HG03457 (cell line): ENCODE data around the gene CYP3A4.
"Not testable (repeated sequence)": the region's sequence is repeated elsewhere in the genome, so short reads cannot be mapped to it uniquely, and the experiment has no call there.

ENCODE experiments used
- ATAC-seq: cut with Tn5 transposase; IDR thresholded peaks from one replicate; pipeline ENCODE4 v1.9.1; 2021; ENCODE audit warnings: moderate number of reproducible peaks; ENCODE audit not compliant: unreplicated experiment

The CYP3A4 gene

DNA sequence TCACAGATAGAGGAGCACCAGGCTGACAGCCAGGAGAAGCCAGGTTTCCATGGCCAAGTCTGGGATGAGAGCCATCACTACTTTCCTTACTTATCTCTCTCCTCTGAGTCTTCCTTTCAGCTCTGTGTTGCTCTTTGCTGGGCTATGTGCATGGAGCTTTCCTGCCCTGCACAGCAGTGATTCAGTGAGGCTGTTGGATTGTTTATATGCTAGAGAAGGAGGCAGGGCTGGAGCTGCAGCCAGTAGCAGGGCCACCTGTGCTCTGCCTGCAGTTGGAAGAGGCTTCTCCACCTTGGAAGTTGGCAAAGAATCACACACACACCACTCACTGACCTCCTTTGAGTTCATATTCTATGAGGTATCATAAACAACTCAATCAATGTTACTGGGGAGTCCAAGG is at the start of gene CYP3A4:
Gene CYP3A4 (minus strand): TSS at position 178 of the 400 bp plus-strand sequence. CDS start 103 bp downstream, at position 75.
- no peak for ATAC-seq

DNA sequence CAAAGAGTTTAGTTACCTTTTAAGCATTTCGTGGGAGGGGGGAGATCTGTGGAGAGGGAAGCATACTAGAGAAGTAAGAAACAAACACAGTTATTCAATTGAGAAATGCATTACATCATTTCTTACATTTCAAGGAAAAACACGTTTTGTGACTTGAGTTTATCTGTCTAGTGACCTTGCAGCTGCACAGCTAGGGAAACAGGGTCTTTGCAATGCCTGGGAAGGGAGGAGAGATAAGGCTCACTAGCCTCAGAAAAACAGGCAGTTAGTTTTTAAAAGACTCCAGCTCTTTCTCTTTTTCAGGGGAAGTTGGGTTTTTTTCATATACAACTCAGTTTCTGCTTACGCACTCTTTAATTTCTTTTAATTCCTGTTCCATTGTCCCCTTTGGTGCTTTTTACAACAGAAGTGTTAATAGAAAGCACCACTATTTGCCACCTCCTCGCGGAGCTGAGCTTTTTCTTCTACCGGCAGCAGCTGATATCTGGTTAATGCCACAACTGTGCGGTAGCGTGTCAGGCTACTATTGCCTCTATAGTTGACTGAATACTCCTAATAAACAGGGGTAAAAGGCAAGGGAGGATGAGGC is 49.4 kb upstream of the CYP3A4 start:
- no peak for ATAC-seq

DNA sequence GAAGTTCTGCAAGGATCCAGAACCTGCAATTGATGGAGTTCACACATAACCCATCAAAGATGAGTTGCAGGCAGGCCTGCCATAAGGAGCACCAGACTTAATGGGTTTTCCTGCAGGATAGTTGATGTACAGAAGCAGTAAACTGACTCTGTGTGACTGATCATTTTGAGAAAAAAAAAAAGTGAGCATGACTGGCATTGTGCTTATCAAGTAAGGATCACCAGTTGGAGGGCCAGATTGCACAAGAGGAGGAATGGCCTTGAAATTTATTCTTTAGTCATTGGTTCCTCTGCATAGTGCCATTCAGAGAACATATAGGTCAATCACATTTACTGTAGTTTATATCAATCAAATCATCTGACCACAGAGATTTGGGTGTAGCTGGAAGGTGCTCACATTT is 47.6 kb upstream of the CYP3A4 start:
- no peak for ATAC-seq

DNA sequence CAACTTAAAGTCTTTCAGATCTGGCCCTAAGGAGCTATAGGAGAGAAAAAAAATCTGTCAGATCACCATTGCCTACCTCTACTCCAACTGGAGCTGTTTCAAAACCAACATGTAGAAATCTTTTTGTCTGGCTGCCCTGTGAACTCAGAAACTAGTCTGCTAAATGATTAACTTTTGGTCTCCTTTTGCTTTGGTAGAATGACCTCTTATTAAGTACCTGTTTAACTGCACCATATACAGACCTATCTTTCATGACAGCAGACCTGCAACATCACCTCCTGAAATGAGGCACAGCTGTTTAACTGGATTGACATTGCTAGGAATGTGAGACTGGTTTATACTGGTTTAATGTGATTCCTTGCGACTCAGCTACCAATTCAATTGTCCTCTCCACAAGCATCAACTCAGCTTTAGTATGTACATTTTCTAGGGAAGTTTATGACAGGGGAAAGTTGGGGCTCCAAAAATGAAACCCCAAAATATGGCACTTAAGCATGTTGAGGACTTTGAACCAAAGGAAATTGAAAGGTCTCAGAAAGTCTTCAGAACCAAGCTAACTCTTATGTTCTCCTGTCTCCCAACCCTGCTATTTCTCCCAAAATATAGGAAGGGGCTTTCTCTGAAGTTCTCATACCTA is 45.7 kb upstream of the CYP3A4 start:
- ATAC-seq = no peak

DNA sequence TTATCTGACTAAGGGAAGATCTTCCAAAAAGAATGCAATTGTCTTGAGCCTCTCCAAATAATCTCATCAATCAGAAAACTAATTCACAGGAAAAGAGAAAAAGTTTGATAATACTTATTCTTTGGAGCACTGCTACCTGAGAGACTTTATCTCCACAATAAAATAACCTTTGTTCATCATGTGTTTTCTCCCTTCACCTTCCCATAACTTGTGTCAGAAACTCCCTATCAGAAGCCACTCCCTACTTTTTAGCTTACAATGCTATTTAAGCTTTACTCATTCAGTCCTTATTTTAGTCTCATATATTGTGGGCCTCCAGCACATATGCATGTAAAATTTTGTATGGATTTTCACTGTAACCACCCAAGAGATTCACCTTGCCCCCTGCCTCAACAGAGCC is 44.8 kb upstream of the CYP3A4 start:
- ATAC-seq = no peak

DNA sequence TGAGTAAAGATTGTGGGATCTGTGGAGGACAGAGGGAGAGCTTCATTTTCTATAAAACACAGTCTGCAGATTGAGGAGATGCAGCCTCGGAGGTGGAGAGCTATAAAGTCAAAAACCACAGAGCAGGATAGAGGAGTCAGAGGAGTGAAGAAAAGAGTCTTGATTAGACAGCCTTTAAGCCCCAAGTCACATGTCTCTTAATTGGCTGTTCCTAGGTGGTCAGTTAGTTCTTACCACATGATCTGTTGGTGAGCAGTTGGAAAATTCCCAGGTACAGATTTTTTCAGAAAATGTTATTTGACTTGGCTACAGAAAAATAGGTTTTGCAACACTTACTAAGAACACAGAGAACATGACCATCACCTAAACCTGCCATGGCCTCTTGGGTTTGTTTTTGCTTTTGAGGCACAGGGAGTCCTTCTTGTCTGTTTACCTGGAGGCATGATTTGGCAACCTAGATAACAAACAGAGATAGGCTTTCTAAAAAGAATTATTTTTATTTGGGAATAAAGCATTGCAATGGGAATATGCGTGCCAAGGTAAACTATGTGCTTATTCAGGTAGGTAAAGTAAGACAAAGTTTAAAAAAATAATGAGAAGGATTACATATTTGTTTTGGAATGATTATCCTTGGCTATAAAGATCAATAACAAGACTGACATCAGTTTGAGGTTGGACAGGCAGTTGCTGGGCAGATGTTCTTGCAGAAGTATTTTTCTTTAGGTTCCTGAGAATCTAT is 43.2 kb upstream of the CYP3A4 start:
- ATAC-seq = no peak

DNA sequence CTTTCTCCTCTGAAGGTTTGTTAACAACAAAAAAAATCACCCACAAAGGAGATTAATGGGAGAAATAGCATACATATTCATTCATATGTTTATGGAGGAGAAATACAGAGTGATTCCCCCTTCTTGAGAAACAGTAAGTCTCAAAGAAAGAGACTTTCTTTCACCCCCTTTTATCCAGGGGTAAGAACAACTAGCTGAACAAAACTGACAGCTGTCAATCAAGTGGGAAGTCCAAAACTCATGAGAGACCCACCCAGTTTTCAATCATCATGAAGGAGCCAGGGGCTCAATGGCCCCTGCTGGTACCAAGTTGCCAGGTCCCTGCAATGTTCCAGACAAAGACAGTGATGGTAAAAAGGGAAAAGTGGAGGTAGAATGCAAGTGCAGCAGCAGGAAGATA is 41.9 kb upstream of the CYP3A4 start:
- no peak for ATAC-seq

DNA sequence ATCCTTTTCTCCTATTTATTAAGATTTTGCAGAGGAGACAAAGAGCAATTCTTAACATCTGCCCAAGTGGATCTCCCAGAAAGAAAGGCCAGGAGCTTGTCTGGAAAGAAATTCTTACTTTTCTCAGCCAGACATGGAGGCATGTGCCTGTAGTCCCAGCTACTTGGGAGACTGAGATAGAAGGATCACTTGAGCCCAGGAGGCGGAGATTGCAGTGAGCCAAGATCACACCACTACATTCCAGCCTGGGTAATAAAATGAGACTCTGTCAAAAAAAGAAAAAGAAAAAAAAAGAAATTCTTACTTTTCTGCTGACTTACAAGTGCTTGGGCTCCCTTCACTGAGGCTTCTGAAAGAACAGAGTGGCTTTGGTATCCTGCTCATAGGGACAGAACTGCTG is 41.5 kb upstream of the CYP3A4 start:
- no peak for ATAC-seq

DNA sequence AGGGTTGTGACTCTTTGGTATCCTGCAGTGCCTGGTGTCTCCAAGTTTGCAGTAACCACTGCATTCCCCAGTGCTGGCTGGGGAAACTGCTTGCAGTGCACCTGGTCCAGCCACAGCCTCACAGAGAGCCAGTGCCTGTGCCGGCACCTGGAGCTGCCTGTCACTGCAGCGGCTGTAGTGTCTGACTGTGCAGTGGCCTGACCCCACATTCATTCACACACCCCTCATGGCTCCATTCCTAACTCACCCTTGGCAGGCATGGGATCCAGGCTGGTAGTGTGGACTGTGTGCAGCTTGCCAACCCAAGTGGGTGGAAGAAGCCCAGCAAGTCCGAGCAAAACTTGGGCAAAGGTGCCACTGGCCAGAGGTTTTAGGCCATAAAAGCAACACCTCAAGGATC is 40.1 kb upstream of the CYP3A4 start:
- ATAC-seq = no peak

DNA sequence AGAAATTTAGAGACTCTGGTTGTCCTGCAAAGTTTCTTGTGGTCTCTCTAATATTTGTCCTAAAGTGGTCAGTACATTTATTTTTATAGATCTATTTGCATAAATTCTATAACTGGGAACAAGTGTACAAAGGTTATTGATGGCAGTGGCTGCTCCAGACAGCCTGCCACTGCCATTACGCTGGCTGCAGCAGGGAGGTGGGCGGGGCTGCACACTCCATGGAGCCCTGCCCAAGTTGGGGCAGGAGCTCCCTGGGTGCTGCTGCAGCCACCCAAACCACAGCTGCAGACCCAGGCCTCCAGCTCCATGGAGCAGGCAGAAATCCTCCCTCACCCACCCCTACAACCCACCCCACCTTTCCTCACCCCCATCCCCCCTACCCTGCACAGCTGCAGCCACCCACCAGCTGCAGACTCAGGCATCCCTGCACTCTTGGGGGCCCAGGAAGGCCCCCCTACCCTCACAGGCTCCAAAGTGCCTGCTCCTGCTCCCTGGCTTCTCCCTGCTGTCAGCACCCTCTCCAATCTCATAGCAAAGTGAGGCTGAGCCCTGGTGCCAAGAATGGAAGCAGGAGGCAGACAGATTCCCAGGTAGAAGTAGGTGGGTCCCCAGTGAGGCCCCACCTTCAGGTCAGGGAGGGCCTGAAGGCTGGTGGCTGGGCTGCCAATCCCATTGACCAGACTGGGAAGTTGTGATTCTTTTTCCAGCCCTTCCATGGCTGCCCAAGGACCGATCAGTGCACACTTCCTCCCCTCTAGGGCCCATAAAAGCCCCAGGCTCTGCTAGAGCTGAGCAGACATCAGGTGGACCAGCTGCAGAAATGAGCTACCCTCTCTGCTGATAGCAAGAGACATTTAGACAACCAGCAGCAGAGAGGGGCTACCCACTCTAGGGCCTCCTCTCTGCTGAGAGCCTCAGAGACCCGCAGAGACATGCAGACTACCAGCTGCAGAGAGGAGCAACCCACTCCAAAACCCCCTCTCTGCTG is 39.0 kb upstream of the CYP3A4 start:
- no peak for ATAC-seq

DNA sequence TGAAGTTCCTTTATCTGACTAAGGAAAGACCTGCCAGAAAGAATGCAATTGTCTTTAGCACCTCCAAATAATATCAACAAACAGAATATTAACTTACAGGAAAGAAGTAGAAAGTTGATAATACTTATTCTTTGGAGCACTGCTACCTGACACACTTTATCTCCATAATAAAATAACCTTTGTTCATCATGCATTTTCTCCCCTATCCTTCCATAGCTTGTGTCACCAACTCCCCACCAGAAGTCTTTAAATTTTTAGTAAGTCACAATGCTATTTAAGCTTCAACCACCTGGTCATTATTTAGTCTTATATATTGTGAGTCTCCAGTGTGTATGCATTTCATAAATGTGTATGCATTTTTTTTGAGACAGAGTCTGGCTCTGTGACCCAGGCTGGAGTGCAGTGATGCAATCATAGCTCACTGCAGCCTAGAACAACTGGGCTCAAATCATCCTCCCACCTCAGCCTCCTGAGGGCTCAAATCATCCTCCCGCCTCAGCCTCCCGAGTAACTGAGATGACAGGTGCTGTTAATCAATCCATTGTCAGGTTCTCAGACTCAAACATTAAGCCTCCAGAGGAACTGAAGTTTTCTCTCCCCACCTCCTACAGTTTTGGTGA is 36.5 kb upstream of the CYP3A4 start:
- ATAC-seq = no peak

DNA sequence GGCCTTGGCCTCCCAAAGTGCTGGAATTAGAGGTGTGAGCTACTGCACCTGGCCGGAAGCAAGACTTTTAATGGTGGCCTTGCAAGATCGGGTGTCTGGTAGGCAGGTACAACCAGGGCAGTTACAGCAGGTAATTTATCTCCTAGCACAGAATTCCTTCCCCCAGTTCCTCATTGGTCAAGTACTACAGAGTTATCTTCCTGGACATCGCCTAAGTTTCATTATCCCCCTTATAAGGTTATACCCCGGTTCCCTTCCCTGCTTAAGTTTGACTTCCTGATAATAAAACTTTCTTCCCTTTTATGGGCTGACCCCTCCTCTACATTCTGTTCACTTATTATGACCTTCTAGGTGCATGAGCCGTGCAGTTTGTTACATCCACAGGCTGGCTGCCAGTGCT is 24.8 kb upstream of the CYP3A4 start:
- ATAC-seq = no peak

DNA sequence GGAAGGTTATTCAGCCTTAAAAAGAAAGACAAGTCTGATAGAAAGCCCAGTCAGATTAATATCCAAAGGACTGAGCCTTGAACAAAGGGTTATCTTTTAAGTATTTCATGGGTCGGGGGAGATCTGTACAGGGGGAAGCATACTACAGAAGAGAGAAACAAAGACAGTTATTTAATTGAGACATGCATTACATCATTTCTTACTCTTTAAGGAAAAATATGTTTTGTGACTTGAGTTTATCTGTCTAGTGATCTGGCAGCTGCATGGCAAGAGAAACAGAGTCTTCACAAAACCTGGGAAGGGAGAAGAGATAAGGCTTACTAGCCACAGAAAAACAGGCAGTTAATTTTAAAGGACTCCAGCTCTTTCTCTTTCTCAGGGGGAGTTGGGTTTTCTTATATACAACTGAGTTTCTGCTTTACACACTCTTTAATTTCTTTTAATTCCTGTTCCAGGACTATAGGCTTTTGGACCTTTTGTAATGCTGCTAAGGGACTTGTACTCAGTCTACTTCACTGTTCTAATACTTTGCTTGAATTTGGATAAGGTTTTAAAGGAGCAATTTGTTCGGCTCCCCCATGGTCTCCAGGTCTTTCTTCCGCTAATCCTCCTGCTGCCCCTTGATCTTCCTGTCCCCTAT is 23.0 kb upstream of the CYP3A4 start:
- ATAC-seq = no peak

DNA sequence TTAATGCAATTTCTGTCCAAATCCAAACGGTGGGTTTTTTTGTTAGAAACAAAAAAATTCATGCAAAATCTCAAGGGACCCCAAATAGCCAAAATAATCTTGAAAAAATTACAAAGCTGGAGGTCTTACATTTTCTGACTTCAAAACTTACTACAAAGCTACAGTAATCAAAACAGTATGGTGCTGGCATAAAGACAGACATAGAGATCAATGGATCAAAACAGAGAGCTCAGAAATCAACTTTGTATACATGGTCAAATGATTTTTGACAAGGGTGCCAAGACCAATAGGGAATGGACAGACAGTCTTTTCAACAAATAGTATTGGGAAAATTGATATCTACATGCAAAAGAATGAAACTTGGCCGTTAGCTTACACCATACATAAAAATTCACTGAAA is 21.7 kb upstream of the CYP3A4 start:
- no peak for ATAC-seq

DNA sequence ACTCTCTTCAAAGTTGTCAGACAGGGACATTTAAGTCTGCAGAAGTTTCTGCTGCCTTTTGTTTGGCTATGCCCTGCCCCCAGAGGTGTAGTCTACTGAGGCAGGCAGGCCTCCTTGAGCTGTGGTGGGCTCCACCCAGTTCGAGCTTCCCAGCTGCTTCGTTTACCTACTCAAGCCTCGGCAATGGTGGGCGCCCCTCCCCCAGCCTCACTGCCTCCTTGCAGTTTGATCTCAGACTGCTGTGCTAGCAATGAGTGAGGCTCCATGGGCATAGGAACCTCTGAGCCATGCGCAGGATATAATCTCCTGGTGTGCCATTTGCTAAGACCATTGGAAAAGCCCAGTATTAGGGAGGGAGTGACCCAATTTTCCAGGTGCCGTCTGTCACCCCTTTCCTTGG is 19.1 kb upstream of the CYP3A4 start:
- ATAC-seq = not testable (repeated sequence)

DNA sequence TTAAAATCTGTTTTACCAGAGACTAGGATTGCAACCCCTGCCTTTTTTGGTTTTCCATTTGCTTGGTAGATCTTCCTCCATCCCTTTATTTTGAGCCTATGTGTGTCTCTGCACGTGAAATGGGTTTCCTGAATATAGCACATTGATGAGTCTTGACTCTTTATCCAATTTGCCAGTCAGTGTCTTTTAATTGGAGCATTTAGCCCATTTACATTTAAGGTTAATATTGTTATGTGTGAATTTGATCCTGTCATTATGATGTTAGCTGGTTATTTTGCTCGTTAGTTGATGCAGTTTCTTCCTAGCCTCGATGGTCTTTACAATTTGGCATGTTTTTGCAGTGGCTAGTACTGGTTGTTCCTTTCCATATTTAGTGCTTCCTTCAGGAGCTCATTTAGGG is 17.4 kb upstream of the CYP3A4 start:
- ATAC-seq = not testable (repeated sequence)

DNA sequence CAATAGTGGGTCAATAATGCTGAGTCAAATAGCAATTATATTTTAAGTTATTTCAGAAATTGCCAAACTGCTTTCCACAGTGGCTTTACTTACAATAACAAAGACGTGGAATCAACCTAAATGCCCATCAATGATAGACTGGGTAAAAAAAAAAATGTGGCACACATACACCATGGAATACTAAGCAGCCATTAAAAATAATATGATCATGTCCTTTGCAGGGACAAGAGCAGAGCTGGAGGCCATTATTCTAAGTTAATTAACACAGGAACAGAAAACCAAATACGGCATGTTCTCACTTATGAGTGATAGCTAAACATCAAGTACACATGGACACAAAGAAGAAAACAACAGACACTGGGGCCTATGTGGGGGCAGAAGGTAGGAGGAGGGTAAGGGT is 15.0 kb upstream of the CYP3A4 start:
- ATAC-seq = no peak

DNA sequence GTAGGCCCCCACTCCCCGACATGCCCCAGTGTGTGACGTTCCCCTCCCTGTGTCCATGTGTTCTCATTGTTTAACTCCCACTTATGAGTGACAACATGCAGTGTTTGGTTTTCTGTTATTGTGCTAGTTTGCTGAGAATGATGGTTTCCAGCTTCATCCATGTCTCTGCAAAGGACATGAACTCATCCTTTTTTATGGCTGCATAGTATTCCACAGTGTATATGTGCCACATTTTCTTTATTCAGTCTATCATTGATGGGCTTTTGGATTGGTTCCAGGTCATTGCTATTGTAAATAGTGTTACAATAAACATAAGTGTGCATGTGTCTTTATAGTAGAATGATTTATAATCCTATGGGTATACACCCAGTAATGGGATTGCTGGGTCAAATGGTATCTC is 11.9 kb upstream of the CYP3A4 start:
- ATAC-seq = not testable (repeated sequence)

DNA sequence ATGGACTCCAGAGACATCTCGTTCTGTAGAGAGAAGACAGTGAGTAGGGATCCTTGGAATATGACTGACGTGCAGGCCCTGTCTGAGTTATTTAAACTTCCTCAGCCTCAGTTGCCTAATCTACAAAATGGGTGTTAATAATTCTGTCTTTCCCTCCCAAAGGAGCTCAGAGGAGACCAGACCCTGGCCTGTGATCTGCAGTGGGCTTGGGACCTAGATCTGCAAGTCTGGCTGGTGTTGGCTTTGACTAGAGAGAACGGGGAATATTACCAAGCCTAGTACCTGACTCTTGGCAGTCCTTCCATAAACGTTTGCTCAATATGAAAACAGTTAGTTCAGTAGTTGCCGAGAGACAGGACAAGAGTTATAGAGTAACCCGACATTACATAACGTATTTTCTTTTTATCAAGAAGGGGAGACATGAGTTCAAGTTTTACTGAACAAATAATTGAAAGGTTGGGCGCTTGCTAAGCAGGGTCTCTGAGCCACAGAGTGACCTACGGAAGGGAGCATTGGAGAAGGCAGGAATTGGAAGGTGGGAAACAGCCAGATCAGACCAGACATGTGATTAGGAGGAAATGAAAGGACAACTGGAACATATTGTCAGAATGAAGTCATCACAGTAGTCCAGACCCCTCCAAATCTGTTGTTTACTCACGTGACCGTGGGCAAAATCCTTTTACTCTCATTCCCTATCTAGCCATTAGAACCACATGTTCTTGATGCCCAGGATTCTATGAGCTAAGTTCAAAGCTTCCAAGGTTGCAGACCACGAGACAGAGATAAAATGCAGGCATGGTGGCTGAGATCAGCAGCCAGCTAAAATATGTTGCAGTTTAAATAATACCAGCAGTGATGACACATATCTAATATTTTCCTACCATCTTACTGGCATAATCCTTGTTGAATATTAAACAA is 10.9 kb upstream of the CYP3A4 start:
- no peak for ATAC-seq
